Caco-2 (cell line): Measurements from ENCODE around the gene C4orf46. TPM values are rescaled to one million over a fixed set of nuclear protein-coding genes. Genes with fewer than 3 reads are reported as not detected.
"Not testable (repeated sequence)": the region's sequence is repeated elsewhere in the genome, so short reads cannot be mapped to it uniquely, and the experiment has no call there.

ENCODE experiments used
- BruUV-seq: library from RNA; stranded (reverse); fragments of 400-500 nt; replicated peaks from 2 replicates; lab custom pipeline; 2021; lab: Mats Ljungman, UMichigan
- CTCF ChIA-PET: fragments of 300-600 bp; sonication (Branson Sonifier 250); formaldehyde crosslinking; loops from one replicate; lab custom pipeline; 2022; ENCODE audit warnings: antibody characterized with exemption; lab: Charles Lee
- POLR2A ChIA-PET: fragments of 300-600 bp; sonication (Branson Sonifier 250); formaldehyde crosslinking; loops from one replicate; lab custom pipeline; 2022; ENCODE audit warnings: antibody characterized with exemption; lab: Charles Lee
- DNase-seq, 2 experiments: peaks; one replicate each; pipeline versions ENCODE4 v3.0.0 to v3.0.0-alpha.2; 2020 to 2022
- H3K27me3 ChIP-seq: replicated peaks from 2 replicates; pipeline ENCODE4 v1.6.0; 2011; ENCODE audit warnings: low read length; ENCODE audit not compliant: control insufficient read depth, insufficient read depth
- H3K36me3 ChIP-seq: 2 replicates; pipeline ENCODE4 v1.5.1; 2011; ENCODE audit warnings: low read length; ENCODE audit not compliant: control insufficient read depth, insufficient read depth
- H3K4me1 ChIP-seq: fragments of 250-450 bp; sonication (Bioruptor Pico); 2 replicates; pipeline ENCODE4 v1.5.1; 2020; ENCODE audit warnings: mild to moderate bottlenecking
- H3K4me3 ChIP-seq: 2 replicates; pipeline ENCODE4 v1.5.1; 2011; ENCODE audit warnings: low read depth, mild to moderate bottlenecking, control low read depth, low read length
- H3K9me3 ChIP-seq: fragments of 250-450 bp; sonication (Bioruptor Pico); 2 replicates; pipeline ENCODE4 v1.5.1; 2020; ENCODE audit warnings: mild to moderate bottlenecking, moderate library complexity
- H3K27ac Mint-ChIP-seq: one replicate; pipeline ENCODE4 v1.8.0; 2022; ENCODE audit warnings: mixed read lengths; ENCODE audit not compliant: unreplicated experiment
- H3K27me3 Mint-ChIP-seq: one replicate; pipeline ENCODE4 v1.8.0; 2022; ENCODE audit warnings: mixed read lengths; ENCODE audit not compliant: insufficient read depth, unreplicated experiment
- H3K36me3 Mint-ChIP-seq: one replicate; pipeline ENCODE4 v1.8.0; 2022; ENCODE audit warnings: mild to moderate bottlenecking, mixed read lengths; ENCODE audit not compliant: insufficient read depth, unreplicated experiment
- H3K4me1 Mint-ChIP-seq: one replicate; pipeline ENCODE4 v1.8.0; 2022; ENCODE audit warnings: low read depth, mixed read lengths; ENCODE audit not compliant: unreplicated experiment
- H3K4me3 Mint-ChIP-seq: one replicate; pipeline ENCODE4 v1.8.0; 2022; ENCODE audit warnings: mild to moderate bottlenecking, moderate library complexity, mixed read lengths; ENCODE audit not compliant: unreplicated experiment
- H3K9me3 Mint-ChIP-seq: one replicate; pipeline ENCODE4 v1.8.0; 2022; ENCODE audit warnings: mixed read lengths; ENCODE audit not compliant: unreplicated experiment
- CTCF ChIP-seq, 2 experiments: fragments of 200-600 bp in 1 of 2; IDR thresholded peaks; 1 replicate in 1 of 2; 2 replicates in 1 of 2; pipeline versions ENCODE4 v1.5.1 to v1.8.0; 2011 to 2022; ENCODE audit warnings: antibody characterized with exemption in 1 of 2, control low read depth in 1 of 2, inconsistent platforms in 1 of 2, low read depth in 1 of 2, low read length in 1 of 2, mild to moderate bottlenecking in 1 of 2, moderate library complexity in 1 of 2; ENCODE audit not compliant: insufficient read depth in 1 of 2, severe bottlenecking in 1 of 2, unreplicated experiment in 1 of 2
- intact Hi-C: fragments of 100-400 bp; cut with micrococcal nuclease; formaldehyde crosslinking; loops from one replicate; pipeline ENCODE4 v1.10.0; 2022; ENCODE audit not compliant: unreplicated experiment
- total RNA-seq: library from RNA; stranded (reverse); gene quantifications from 2 replicates; pipeline ENCODE4 v1.2.3, GENCODE V29; 2022

C4orf46 gene
- total RNA-seq, 1 experiment from 2014 or later, result 17.4 TPM

GRCh38 chr4:158666892-158667291 lies 4.8 kb downstream of the C4orf46 start:
- no peak overlapping the region for H3K27ac Mint-ChIP-seq
- no peak for TF ChIP-seq CTCF (IDR thresholded peaks at IDR 0.05; ENCODE audit: insufficient read depth in 1 of 2, low read depth in 1 of 2, low read length in 1 of 2, severe bottlenecking in 1 of 2, unreplicated experiment in 1 of 2)
- Histone ChIP-seq H3K4me1 (0 out of 2 replicates have a peak, but pooled peaks cover 3% of the 10 kb centered on the region), H3K4me3 (no peak overlapping the region), H3K36me3 (no peaks in the 10 kb centered on the region), H3K9me3 (no peaks in the 10 kb centered on the region), H3K27me3 (no peaks in the 10 kb centered on the region)
- ChIA-PET POLR2A (no interaction called here), CTCF (interaction anchor here (0.7 kb wide), 1 partner anchor 264 kb away, joined by 3 read pairs; no protein-coding TSS in a partner anchor)
- no TSS peak for BruUV-seq
- no peak for DNase-seq
- no peaks in the 10 kb centered on the region for H3K27me3 Mint-ChIP-seq
- intact Hi-C loops, result loop anchor here (1.0 kb wide), 1 partner anchor 56 kb away; the partner anchor contains the start of gene PPID
- H3K4me1 Mint-ChIP-seq, result peaks cover 14% of the 10 kb centered on the region
- no peaks in the 10 kb centered on the region for H3K9me3 Mint-ChIP-seq
- no peak overlapping the region for H3K4me3 Mint-ChIP-seq
- H3K36me3 Mint-ChIP-seq, result peaks cover 15% of the 10 kb centered on the region

GRCh38 chr4:158664806-158665205 lies 6.9 kb downstream of the C4orf46 start:
- intact Hi-C loops, result no loop called here
- no peak for DNase-seq
- H3K4me1 Mint-ChIP-seq, result peaks cover 7% of the 10 kb centered on the region
- TF ChIP-seq CTCF (IDR thresholded peaks at IDR 0.05; ENCODE audit: insufficient read depth in 1 of 2, low read depth in 1 of 2, low read length in 1 of 2, severe bottlenecking in 1 of 2, unreplicated experiment in 1 of 2), result no peak
- BruUV-seq, result no TSS peak
- peaks cover 11% of the 10 kb centered on the region for H3K36me3 Mint-ChIP-seq
- H3K9me3 Mint-ChIP-seq, result no peaks in the 10 kb centered on the region
- Histone ChIP-seq H3K27me3 (no peaks in the 10 kb centered on the region), H3K9me3 (no peaks in the 10 kb centered on the region), H3K4me3 (no peak overlapping the region), H3K36me3 (no peaks in the 10 kb centered on the region), H3K4me1 (no peaks in the 10 kb centered on the region)
- ChIA-PET CTCF (no interaction called here), POLR2A (no interaction called here)
- no peak overlapping the region for H3K27ac Mint-ChIP-seq
- no peaks in the 10 kb centered on the region for H3K27me3 Mint-ChIP-seq
- no peak overlapping the region for H3K4me3 Mint-ChIP-seq

- CTCF ChIA-PET, BruUV-seq, H3K4me3 ChIP-seq, POLR2A ChIA-PET, H3K4me1 Mint-ChIP-seq, DNase-seq, H3K4me3 Mint-ChIP-seq, intact Hi-C loops, H3K36me3 ChIP-seq, H3K27me3 ChIP-seq, H3K27ac Mint-ChIP-seq, H3K9me3 ChIP-seq, H3K9me3 Mint-ChIP-seq, H3K27me3 Mint-ChIP-seq, H3K4me1 ChIP-seq: not testable (repeated sequence)
- peaks cover 11% of the 10 kb centered on the region for H3K36me3 Mint-ChIP-seq
These were observed 7.7 kb downstream of the C4orf46 start for GRCh38 chr4:158663707-158664625.

GRCh38 chr4:158663255-158663654 lies 8.4 kb downstream of the C4orf46 start:
- H3K4me1 ChIP-seq, H3K27me3 Mint-ChIP-seq, POLR2A ChIA-PET, H3K27ac Mint-ChIP-seq, H3K9me3 Mint-ChIP-seq, DNase-seq, intact Hi-C loops, H3K4me3 ChIP-seq, H3K4me3 Mint-ChIP-seq, H3K9me3 ChIP-seq, CTCF ChIA-PET, H3K27me3 ChIP-seq, H3K36me3 ChIP-seq, H3K4me1 Mint-ChIP-seq, BruUV-seq: not testable (repeated sequence)
- H3K36me3 Mint-ChIP-seq, result peaks cover 11% of the 10 kb centered on the region
